OCI-LY3 (cell line): Measurements from ENCODE around the gene SCAMP5.

Experiments used
- EZH2phosphoT487 ChIP-seq: fragments of 200-600 bp; shearing (Covaris generic); IDR thresholded peaks from 2 replicates; pipeline ENCODE4 v1.6.1; 2018; ENCODE audit warnings: antibody characterized with exemption, mixed run types, low read depth
- TF ChIP-seq, protein P1 (sequence below): fragments of 200-600, 300-600 bp; sonication (generic); IDR thresholded peaks from 2 replicates; pipeline ENCODE4 v1.5.1; 2014; ENCODE audit warnings: antibody characterized with exemption, low read length, low read depth

DNA sequence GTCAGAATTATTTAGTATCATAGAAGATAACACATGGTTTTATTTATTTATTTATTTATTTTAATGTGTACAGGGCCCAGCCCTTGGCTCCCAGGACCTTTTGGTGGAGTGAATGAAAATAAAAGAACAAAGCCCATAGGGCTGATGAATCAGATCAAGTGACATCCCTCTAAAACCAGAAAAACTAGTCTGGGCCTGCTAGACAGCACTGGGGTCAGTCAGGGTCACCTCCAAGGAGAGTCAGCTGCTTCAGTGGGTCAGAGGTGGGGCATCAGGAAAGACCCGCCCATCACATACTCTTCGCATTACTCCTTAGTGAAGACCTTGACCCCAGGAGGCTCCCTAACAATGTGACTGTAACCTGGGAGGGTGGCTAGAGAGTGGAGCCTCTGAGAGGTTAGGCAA is 40.9 kb downstream of the SCAMP5 start:
- TF ChIP-seq EZH2phosphoT487, result no peak
- TF ChIP-seq, protein P1, sequence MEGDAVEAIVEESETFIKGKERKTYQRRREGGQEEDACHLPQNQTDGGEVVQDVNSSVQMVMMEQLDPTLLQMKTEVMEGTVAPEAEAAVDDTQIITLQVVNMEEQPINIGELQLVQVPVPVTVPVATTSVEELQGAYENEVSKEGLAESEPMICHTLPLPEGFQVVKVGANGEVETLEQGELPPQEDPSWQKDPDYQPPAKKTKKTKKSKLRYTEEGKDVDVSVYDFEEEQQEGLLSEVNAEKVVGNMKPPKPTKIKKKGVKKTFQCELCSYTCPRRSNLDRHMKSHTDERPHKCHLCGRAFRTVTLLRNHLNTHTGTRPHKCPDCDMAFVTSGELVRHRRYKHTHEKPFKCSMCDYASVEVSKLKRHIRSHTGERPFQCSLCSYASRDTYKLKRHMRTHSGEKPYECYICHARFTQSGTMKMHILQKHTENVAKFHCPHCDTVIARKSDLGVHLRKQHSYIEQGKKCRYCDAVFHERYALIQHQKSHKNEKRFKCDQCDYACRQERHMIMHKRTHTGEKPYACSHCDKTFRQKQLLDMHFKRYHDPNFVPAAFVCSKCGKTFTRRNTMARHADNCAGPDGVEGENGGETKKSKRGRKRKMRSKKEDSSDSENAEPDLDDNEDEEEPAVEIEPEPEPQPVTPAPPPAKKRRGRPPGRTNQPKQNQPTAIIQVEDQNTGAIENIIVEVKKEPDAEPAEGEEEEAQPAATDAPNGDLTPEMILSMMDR, result no peak
